Motor neuron (in vitro differentiated cells): Measurements from ENCODE around the gene MARCHF11. TPM values are rescaled to one million over a fixed set of nuclear protein-coding genes. Genes with fewer than 3 reads are reported as not detected.
A peak's percentile ranks its signal among the peaks of the same experiment; 100 is the strongest.

ENCODE experiments used
- ATAC-seq, 8 experiments: fragments of 200-7000 bp; cut with Tn5 transposase; replicated peaks in 6 of 8; 2 replicates each; pipeline ENCODE4 v1.8.0; 2021; ENCODE audit warnings: mild to moderate bottlenecking in 8 of 8, moderate library complexity in 8 of 8
- H3K27ac ChIP-seq, 2 donors: fragments of 250-450 bp; sonication (Bioruptor Pico); 2 replicates each; pipeline ENCODE4 v1.9.0; 2021; ENCODE audit warnings: antibody characterized with exemption in 2 of 2, mild to moderate bottlenecking in 2 of 2, moderate library complexity in 1 of 2
- H3K4me1 ChIP-seq, 2 donors: fragments of 250-450 bp; sonication (Bioruptor Pico); replicated peaks in 1 of 2; 2 replicates each; pipeline ENCODE4 v1.6.1; 2021; ENCODE audit warnings: antibody characterized with exemption in 2 of 2, mild to moderate bottlenecking in 2 of 2, moderate library complexity in 1 of 2
- H3K4me3 ChIP-seq, 5 donors: fragments of 250-450 bp; sonication (Bioruptor Pico); 2 replicates each; pipeline ENCODE4 v1.9.0; 2021; ENCODE audit warnings: antibody characterized with exemption in 5 of 5, mild to moderate bottlenecking in 5 of 5, moderate library complexity in 4 of 5
- WGBS, 10 experiments: fragments of 450-650 bp; shearing (Covaris generic); methylation state at CpG; one replicate each; pipeline ENCODE4 v1.0.0; 2022; 5-methylcytosine and 5-hydroxymethylcytosine counted together
- in situ Hi-C, 9 experiments: fragments of 400-800 bp; cut with MboI; loops; one replicate each; pipeline ENCODE4 v1.15.0; 2021; ENCODE audit warnings: low sequenced_read_pairs in 9 of 9, low pct_unique_long_range_greater_than_20kb in 2 of 9; ENCODE audit not compliant: unreplicated experiment in 9 of 9
- total RNA-seq, 8 experiments: library from RNA; unstranded; fragments of 300-600 nt; gene quantifications; 2 replicates each; pipeline versions ENCODE4 v1.2.3 to v1.2.4, GENCODE V29; 2022

The MARCHF11 gene
- total RNA-seq, 8 experiments from 2014 or later: 3.7 to 8.8 (median 3.9) TPM; not detected in 3

- in situ Hi-C loops: loop anchor here in 5 of 9 experiments (25.0 kb wide), 2 partner anchors 288 to 313 kb away; partner anchors contain the start of gene ZNF622 (in 4 of the 5)
- Histone ChIP-seq H3K27ac (no peak overlapping the region), H3K4me1 (no peaks in the 10 kb centered on the region), H3K4me3 (no peak overlapping the region)
- WGBS, 10 experiments: 0 to 100% (median 72%) methylated on average over 1 to 2 of the region's 3 CpGs; no CpG with 5 or more reads in 2 of the 10 experiments
- ATAC-seq: no peak
These were observed 30.0 kb downstream of the MARCHF11 start for GRCh38 chr5:16149621-16150020.

DNA sequence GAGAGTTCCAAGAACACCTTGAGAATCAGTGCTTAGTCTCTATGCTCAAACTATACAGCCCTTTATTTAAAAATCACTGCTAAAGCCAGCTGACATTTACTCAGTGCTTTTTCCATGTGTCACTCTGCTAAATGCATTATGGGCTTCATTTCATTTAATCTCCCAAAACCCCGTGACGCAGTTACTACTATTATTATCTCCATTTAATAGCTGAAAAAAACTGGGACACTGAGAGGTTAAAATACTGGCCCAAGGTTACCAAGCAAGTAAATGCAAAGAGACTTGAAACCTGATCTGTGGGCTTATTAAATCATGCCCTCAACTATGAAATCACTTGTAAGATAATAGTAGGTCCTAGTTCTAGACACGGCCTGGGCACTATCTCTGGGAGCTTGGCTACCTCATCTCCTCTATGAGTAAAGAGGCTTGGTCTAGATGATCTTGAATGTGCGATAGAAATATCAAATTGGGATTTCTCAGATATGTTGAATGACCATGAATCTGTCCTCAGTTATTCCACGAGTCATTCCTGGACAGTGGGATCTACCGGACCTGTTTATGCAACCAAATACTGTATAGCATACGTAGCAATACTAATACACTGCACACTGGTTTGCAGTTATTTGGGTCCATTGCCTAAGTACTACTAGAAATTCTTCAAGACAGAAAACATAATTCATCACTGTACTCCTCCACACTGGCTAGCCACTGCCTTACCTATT lies 32.3 kb downstream of the MARCHF11 start:
- WGBS, 10 experiments: 37 to 100% (median 76%) methylated on average over 1 to 7 of the region's 7 CpGs; no CpG with 5 or more reads in 1 of the 10 experiments
- H3K4me3 ChIP-seq: no peak overlapping the region
- in situ Hi-C loops: no loop called here
- no peak for ATAC-seq
- no peak overlapping the region for H3K27ac ChIP-seq
- no peaks in the 10 kb centered on the region for H3K4me1 ChIP-seq

DNA sequence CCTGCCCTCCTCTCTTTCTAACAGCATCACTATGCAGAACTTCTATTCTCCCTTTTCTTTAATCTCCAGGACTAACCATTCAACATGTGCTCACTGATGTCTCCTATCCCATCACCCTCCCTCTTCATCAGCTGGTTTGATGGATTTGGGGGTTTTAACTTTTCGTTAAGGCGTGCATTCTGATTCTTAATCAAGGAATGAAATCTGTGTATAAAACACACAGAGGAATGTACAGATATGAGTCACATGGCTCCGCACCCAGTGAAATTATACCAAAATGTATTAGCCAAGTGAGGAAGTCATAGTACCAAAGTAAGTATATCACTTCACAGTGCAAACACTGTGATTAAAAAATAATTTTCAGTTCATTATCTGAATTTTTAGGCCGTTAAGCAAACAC lies 35.2 kb downstream of the MARCHF11 start:
- 24 to 100% (median 75%) methylated on average over 1 to 4 of the region's 4 CpGs for WGBS, 10 experiments
- ATAC-seq: no peak
- H3K4me3 ChIP-seq: no peak overlapping the region
- no peaks in the 10 kb centered on the region for H3K4me1 ChIP-seq
- in situ Hi-C loops: no loop called here
- H3K27ac ChIP-seq: no peak overlapping the region

- no peak for ATAC-seq
- Histone ChIP-seq H3K4me3 (no peak overlapping the region), H3K27ac (no peak overlapping the region), H3K4me1 (no peaks in the 10 kb centered on the region)
- in situ Hi-C loops: no loop called here
- WGBS, 10 experiments: 36 to 100% (median 84%) methylated on average over 1 to 4 of the region's 5 CpGs; no CpG with 5 or more reads in 2 of the 10 experiments
These were observed 36.1 kb downstream of the MARCHF11 start for GRCh38 chr5:16143361-16144049.

DNA sequence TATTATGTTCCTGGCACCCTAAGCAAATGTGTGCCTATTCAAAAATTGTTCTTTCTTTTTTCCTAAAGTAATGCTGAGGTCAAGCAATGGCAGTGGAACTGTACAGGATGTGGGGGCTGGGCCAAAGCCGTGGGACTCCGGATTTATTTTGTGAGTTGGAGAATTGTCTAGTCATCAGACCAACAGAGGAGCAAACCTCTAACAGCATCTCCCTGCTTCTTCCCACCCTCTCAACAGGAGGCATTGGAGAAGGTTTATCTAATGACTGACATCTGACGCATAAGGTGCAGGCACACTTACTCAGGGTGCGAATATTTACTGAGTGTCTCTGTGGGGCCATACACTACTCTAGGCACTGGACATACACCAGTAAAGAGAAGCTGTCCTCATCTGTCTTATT lies 38.6 kb downstream of the MARCHF11 start:
- no peak for ATAC-seq
- H3K4me1 ChIP-seq: no peaks in the 10 kb centered on the region
- in situ Hi-C loops: no loop called here
- no peak overlapping the region for H3K4me3 ChIP-seq
- no peak overlapping the region for H3K27ac ChIP-seq
- 0 to 100% (median 69%) methylated on average over 1 to 4 of the region's 4 CpGs; no CpG with 5 or more reads in 4 of the 10 experiments for WGBS, 10 experiments

- ATAC-seq: peak in 1 of 8 experiments; percentile 31
- Histone ChIP-seq H3K4me1 (no peaks in the 10 kb centered on the region), H3K27ac (no peak overlapping the region), H3K4me3 (no peak overlapping the region)
- in situ Hi-C loops: no loop called here
- WGBS, 10 experiments: 3 to 100% (median 89%) methylated on average over 2 to 3 of the region's 3 CpGs; no CpG with 5 or more reads in 1 of the 10 experiments
These were observed 39.2 kb downstream of the MARCHF11 start for GRCh38 chr5:16140417-16140816.

GRCh38 chr5:16137177-16137576 lies 42.4 kb downstream of the MARCHF11 start:
- ATAC-seq: no peak
- in situ Hi-C loops: no loop called here
- no peak overlapping the region for H3K4me3 ChIP-seq
- no peaks in the 10 kb centered on the region for H3K4me1 ChIP-seq
- no peak overlapping the region for H3K27ac ChIP-seq

DNA sequence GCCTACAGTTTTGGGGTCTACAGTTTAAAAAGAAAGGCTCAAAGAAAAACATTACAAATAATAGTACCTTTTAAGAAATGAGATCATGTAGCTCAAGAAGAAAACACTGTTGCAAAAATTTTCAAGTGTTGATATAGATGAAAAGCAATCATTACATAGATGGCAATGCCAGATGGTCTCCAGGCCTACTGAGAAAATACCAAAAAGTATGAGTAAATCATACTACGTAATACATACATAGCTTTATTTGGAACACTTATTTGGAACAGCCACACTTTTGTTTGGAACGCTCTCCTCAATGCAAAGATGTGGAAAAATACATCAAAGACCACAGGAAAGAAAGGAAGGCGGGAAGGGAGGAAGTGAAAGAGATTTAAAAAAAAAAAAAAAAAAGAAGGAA lies 44.1 kb downstream of the MARCHF11 start:
- 17 to 100% (median 78%) methylated on average over 2 to 3 of the region's 3 CpGs for WGBS, 10 experiments
- no peak overlapping the region for H3K27ac ChIP-seq
- no peak overlapping the region for H3K4me3 ChIP-seq
- no peak for ATAC-seq
- in situ Hi-C loops: no loop called here
- no peaks in the 10 kb centered on the region for H3K4me1 ChIP-seq

- ATAC-seq: peak in 3 of 8 experiments; percentile 32 to 57 (median 38)
- no peak overlapping the region for H3K27ac ChIP-seq
- in situ Hi-C loops: no loop called here
- no peak overlapping the region for H3K4me3 ChIP-seq
- H3K4me1 ChIP-seq: no peaks in the 10 kb centered on the region
- no CpG with 5 or more reads among the region's 1 CpG for WGBS, 10 experiments
These were observed 44.6 kb downstream of the MARCHF11 start for GRCh38 chr5:16135003-16135402.

GRCh38 chr5:16134204-16134603 lies 45.4 kb downstream of the MARCHF11 start:
- 0 to 89% (median 67%) methylated on average over 1 to 3 of the region's 3 CpGs; no CpG with 5 or more reads in 2 of the 10 experiments for WGBS, 10 experiments
- no peak overlapping the region for H3K4me3 ChIP-seq
- no peak overlapping the region for H3K27ac ChIP-seq
- peak in 1 of 8 experiments; percentile 20 for ATAC-seq
- no peaks in the 10 kb centered on the region for H3K4me1 ChIP-seq
- in situ Hi-C loops: no loop called here

DNA sequence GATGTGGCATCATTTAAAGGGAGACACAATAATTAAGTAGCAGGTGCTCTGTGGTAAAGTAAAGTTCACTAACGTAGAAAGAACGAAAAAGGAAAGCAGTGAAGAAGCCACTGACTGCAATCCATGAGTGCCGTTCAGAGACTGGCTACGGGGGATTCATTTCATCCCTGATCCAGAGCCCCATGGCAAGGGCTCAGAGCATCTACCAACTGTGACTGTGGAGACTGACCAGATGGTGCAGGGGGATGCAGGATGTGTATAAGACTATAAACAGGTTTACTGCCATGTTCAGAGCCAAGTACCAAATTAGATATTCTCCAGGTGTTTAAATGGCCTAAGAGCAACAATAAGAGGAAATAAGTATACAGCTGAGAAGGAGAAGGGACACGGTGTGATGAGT lies 47.7 kb downstream of the MARCHF11 start:
- Histone ChIP-seq H3K27ac (no peak overlapping the region), H3K4me3 (no peak overlapping the region), H3K4me1 (peaks cover 0 to 4% of the 10 kb centered on the region in 2 donors)
- in situ Hi-C loops: no loop called here
- 83 to 100% (median 89%) methylated on average over 1 to 5 of the region's 5 CpGs; no CpG with 5 or more reads in 3 of the 10 experiments for WGBS, 10 experiments
- ATAC-seq: no peak

- no peak overlapping the region for H3K27ac ChIP-seq
- in situ Hi-C loops: no loop called here
- H3K4me3 ChIP-seq: no peak overlapping the region
- peak in 1 of 8 experiments; percentile 30 for ATAC-seq
- peaks cover 0 to 4% of the 10 kb centered on the region in 2 donors for H3K4me1 ChIP-seq
- 6 to 100% (median 74%) methylated on average over 1 to 5 of the region's 5 CpGs; no CpG with 5 or more reads in 1 of the 10 experiments for WGBS, 10 experiments
These were observed 50.6 kb downstream of the MARCHF11 start for GRCh38 chr5:16128944-16129343.

GRCh38 chr5:16127865-16128544 lies 51.6 kb downstream of the MARCHF11 start:
- no peak overlapping the region for H3K4me3 ChIP-seq
- H3K27ac ChIP-seq: no peak overlapping the region
- no peak for ATAC-seq
- WGBS, 10 experiments: 43 to 100% (median 74%) methylated on average over 1 to 3 of the region's 4 CpGs; no CpG with 5 or more reads in 3 of the 10 experiments
- H3K4me1 ChIP-seq: peaks cover 0 to 4% of the 10 kb centered on the region in 2 donors
- in situ Hi-C loops: no loop called here
